ENCODE measurements around the gene SPACA1. TPM values are rescaled to one million over a fixed set of nuclear protein-coding genes. Genes with fewer than 3 reads are reported as not detected.

SPACA1 gene
- total RNA-seq, 1 experiment from 2014 or later, result not detected

GRCh38 chr6:88074791-88075190 lies 27.1 kb downstream of the SPACA1 start:
- Mint-ChIP-seq H3K27me3 (ENCODE audit: low read depth) (no peaks in the 10 kb centered on the region; the same call in 1 of the 2 replicates), H3K27ac (no peak overlapping the region), H3K9me3 (no peaks in the 10 kb centered on the region; a peak in 1 of 5 replicates), H3K36me3 (ENCODE audit: insufficient read depth in 1 of 3, low read depth in 3 of 3) (no peaks in the 10 kb centered on the region), H3K4me1 (no peaks in the 10 kb centered on the region), H3K4me3 (no peak overlapping the region)
- H2BK20ac ChIP-seq (ENCODE audit: low read depth, low read length, poor library complexity, severe bottlenecking), result no peak overlapping the region
- H4K91ac ChIP-seq (ENCODE audit: insufficient read length, low read depth, low read length), result no peak overlapping the region
- H3K23ac ChIP-seq (ENCODE audit: insufficient read length, low read depth, low read length), result no peak overlapping the region
- H2BK15ac ChIP-seq (ENCODE audit: low read depth, low read length), result no peak overlapping the region
- H3K23me2 ChIP-seq (ENCODE audit: insufficient read length, low read depth, low read length, poor library complexity, severe bottlenecking), result no peaks in the 10 kb centered on the region
- no peak overlapping the region for H2BK120ac ChIP-seq (ENCODE audit: low read depth, low read length, poor library complexity, severe bottlenecking)
- no peaks in the 10 kb centered on the region for H3K4me1 ChIP-seq (ENCODE audit: insufficient read depth, low read length)
- no peaks in the 10 kb centered on the region for H3K79me1 ChIP-seq (ENCODE audit: insufficient read depth, low read depth, low read length, poor library complexity, severe bottlenecking)
- H3K79me2 ChIP-seq (ENCODE audit: insufficient read depth, low read length), result no peaks in the 10 kb centered on the region
- no peak overlapping the region for H4K8ac ChIP-seq (replicated peaks; ENCODE audit: insufficient read length, low read depth, low read length)
- H2BK5ac ChIP-seq (ENCODE audit: insufficient read length, low read length), result no peak overlapping the region
- H2AFZ ChIP-seq (ENCODE audit: low read length), result no peak overlapping the region
- H2AK5ac ChIP-seq (ENCODE audit: insufficient read length, low read length), result no peak overlapping the region
- no peak overlapping the region for H4K5ac ChIP-seq (ENCODE audit: insufficient read length, low read depth, low read length)
- TF ChIP-seq CTCF (conservative IDR thresholded peaks at IDR 0.05), result no peak
- no peak overlapping the region for H3K9ac ChIP-seq (ENCODE audit: extremely low read depth, insufficient read length, low read length)
- H3K4ac ChIP-seq (ENCODE audit: low read depth, low read length), result no peak overlapping the region
- no peak overlapping the region for H3K27ac ChIP-seq (ENCODE audit: insufficient read length, low read depth, low read length)
- no peaks in the 10 kb centered on the region for H4K20me1 ChIP-seq (ENCODE audit: control insufficient read depth, insufficient read depth, insufficient read length)
- WGBS (ENCODE audit: extremely low coverage, insufficient read length, low lambda C conversion rate), result no CpG with 5 or more reads among the region's 1 CpG
- no peak overlapping the region for H3T11ph ChIP-seq (ENCODE audit: low read length)
- H3K4me2 ChIP-seq (ENCODE audit: insufficient read depth, insufficient read length, low read length), result no peak overlapping the region
- no peaks in the 10 kb centered on the region for H3K9me3 ChIP-seq (ENCODE audit: control insufficient read depth, low read depth, low read length)
- DNase-seq, result no peak
- H3K27me3 ChIP-seq (ENCODE audit: insufficient read depth, low read length), result no peaks in the 10 kb centered on the region
- H2BK12ac ChIP-seq (ENCODE audit: insufficient read length, low read depth, low read length), result no peak overlapping the region
- H3K56ac ChIP-seq (ENCODE audit: insufficient read length, low read depth, low read length), result no peak overlapping the region
- H3K14ac ChIP-seq (ENCODE audit: insufficient read depth, low read length), result no peak overlapping the region
- H3K18ac ChIP-seq (ENCODE audit: insufficient read length, low read depth, low read length), result no peak overlapping the region
